Measurements from ENCODE around the gene THOC6. TPM values are rescaled to one million over a fixed set of nuclear protein-coding genes. Genes with fewer than 3 reads are reported as not detected.

Gene THOC6
- total and polyA plus RNA-seq, 2 donors (not counting 3 experiments of a cell fraction or from before 2014, with no cell fraction given): 23.9 to 39.3 TPM

- CTCF ChIA-PET: interaction anchor here (1.3 to 1.5 kb wide), 2 partner anchors 8 to 104 kb away, joined by 3 to 5 read pairs; no protein-coding TSS in a partner anchor
Measured at GRCh38 chr16:3026003-3026378, 2.2 kb downstream of the THOC6 start.

More at GRCh38 chr16:3026003-3026378, 2.2 kb downstream of the THOC6 start:
- no peak overlapping the region for H3K27ac ChIP-seq (ENCODE audit: insufficient read depth, low read depth, low read length)
- peaks cover 18% of the 10 kb centered on the region for H3K4me1 ChIP-seq (ENCODE audit: control insufficient read depth, extremely low read depth, insufficient read depth, low read length)
- H3K4me2 ChIP-seq (ENCODE audit: insufficient read depth, low read length): no peak overlapping the region
- dilution Hi-C loops (cut with MboI; ENCODE audit: extremely low pct_ligation_motif_present, low sequenced_read_pairs) (no loop called here), intact Hi-C loops (cut with micrococcal nuclease) (no loop called here)
- POLR2A ChIA-PET: no interaction called here
- no peak overlapping the region for H3K9ac ChIP-seq (replicated peaks; ENCODE audit: extremely low read depth, insufficient read depth, low read length)
- H3K36me3 ChIP-seq (ENCODE audit: control insufficient read depth in 2 of 2, extremely low read depth in 1 of 2, insufficient read depth in 2 of 2, low read length in 2 of 2): peaks cover 0 to 9% of the 10 kb centered on the region in 2 experiments
- no TSS peak for BruUV-seq (replicated peaks)
- TF ChIP-seq MAX (IDR thresholded peaks at IDR 0.05; ENCODE audit: insufficient read depth, insufficient read length) (no peak), MYC (IDR thresholded peaks at IDR 0.05; ENCODE audit: low read depth, low read length) (no peak), POLR2A (IDR thresholded peaks at IDR 0.05; ENCODE audit: low read depth, low read length) (no peak), POLR2AphosphoS5 (IDR thresholded peaks at IDR 0.05; ENCODE audit: insufficient read depth, low read depth, low read length) (no peak), GATA2 (IDR thresholded peaks at IDR 0.05; ENCODE audit: insufficient read depth, insufficient read length, low read depth, low read length) (no peak), JUN (IDR thresholded peaks at IDR 0.05; ENCODE audit: borderline replicate concordance, insufficient read depth, insufficient read length, low read depth) (no peak), CTCF (IDR thresholded peaks at IDR 0.05; ENCODE audit: extremely low read depth in 1 of 2, insufficient read depth in 1 of 2, low read depth in 1 of 2, low read length in 2 of 2) (no peak), EZH2 (IDR thresholded peaks at IDR 0.05; ENCODE audit: borderline replicate concordance, low read depth, low read length, severe bottlenecking) (no peak), FOS (IDR thresholded peaks at IDR 0.05; ENCODE audit: borderline replicate concordance, insufficient read depth, low read length) (no peak)
- H2AFZ ChIP-seq (ENCODE audit: low read depth, low read length): no peak overlapping the region
- peaks cover 2% of the 10 kb centered on the region for H3K79me2 ChIP-seq (ENCODE audit: control insufficient read depth, insufficient read depth, low read length)
- no peak overlapping the region for H3K4me3 ChIP-seq (replicated peaks in 1 of 3; ENCODE audit: insufficient read depth in 1 of 3, low read depth in 1 of 3, low read length in 3 of 3)
- no peaks in the 10 kb centered on the region for H4K20me1 ChIP-seq (replicated peaks; ENCODE audit: control insufficient read depth, extremely low read depth, insufficient read depth, low read length)
- peaks cover 20 to 22% of the 10 kb centered on the region in 2 experiments for H3K27me3 ChIP-seq (ENCODE audit: control insufficient read depth in 2 of 2, insufficient read depth in 2 of 2, low read length in 2 of 2)
- no peak for FAIRE-seq
- no peak for DNase-seq (ENCODE audit: low read depth, low spot score)
- H3K9me1 ChIP-seq (replicated peaks; ENCODE audit: control insufficient read depth, extremely low read depth, insufficient read depth, low read length): no peaks in the 10 kb centered on the region
- no peaks in the 10 kb centered on the region for H3K9me3 ChIP-seq (replicated peaks; ENCODE audit: control insufficient read depth, insufficient read depth, low read length)

All from endothelial cell of umbilical vein (primary cell).